HEK293 (cell line): ENCODE measurements around the gene LINC00237.

Experiments used
- CTCF ChIA-PET: fragments of 350-600 bp; formaldehyde crosslinking; extraction: SDS; loops from one replicate; lab custom pipeline; 2021; ENCODE audit warnings: antibody characterized with exemption; lab: Yijun Ruan, JAX
- POLR2A ChIA-PET: fragments of 300-600 bp; formaldehyde crosslinking; extraction: SDS; loops from one replicate; lab custom pipeline; 2020; ENCODE audit warnings: antibody characterized with exemption, inconsistent platforms; lab: Yijun Ruan, JAX
- H3K27ac ChIP-seq: fragments of 200-500 bp; sonication (Bioruptor generic); 2 replicates; pipeline ENCODE4 v1.5.1; 2014; ENCODE audit warnings: low read depth, low read length, control low read depth, inconsistent platforms; ENCODE audit errors: extremely low read depth
- H3K36me3 ChIP-seq, 2 experiments: fragments of 200-500 bp in 1 of 2; sonication (Bioruptor generic) in 1 of 2; 1 replicate in 1 of 2; 2 replicates in 1 of 2; pipeline ENCODE4 v1.5.1; 2014 to 2017; ENCODE audit warnings: inconsistent platforms in 2 of 2, low read length in 2 of 2; ENCODE audit not compliant: control insufficient read depth in 2 of 2, insufficient read depth in 1 of 2
- H3K4me1 ChIP-seq: fragments of 200-500 bp; sonication (Bioruptor generic); 2 replicates; pipeline ENCODE4 v1.5.1; 2014; ENCODE audit warnings: mild to moderate bottlenecking, low read length, inconsistent platforms; ENCODE audit not compliant: control insufficient read depth, insufficient read depth
- H3K4me3 ChIP-seq: 2 replicates; pipeline ENCODE4 v1.5.1; 2011; ENCODE audit warnings: low read depth, mild to moderate bottlenecking, control low read depth, low read length, moderate library complexity
- H3K9me3 ChIP-seq: fragments of 200-500 bp; sonication (Bioruptor generic); 2 replicates; pipeline ENCODE4 v1.5.1; 2014; ENCODE audit warnings: low read depth, low read length, inconsistent platforms; ENCODE audit not compliant: control insufficient read depth, insufficient read depth
- AEBP2 ChIP-seq: fragments of 450-650 bp; formaldehyde crosslinking; IDR thresholded peaks from 2 replicates; pipeline ENCODE4 v1.5.1; 2016; ENCODE audit warnings: missing biosample characterization, missing genetic modification characterization, borderline replicate concordance
- PRDM2 ChIP-seq: fragments of 450-650 bp; formaldehyde crosslinking; IDR thresholded peaks from 2 replicates; pipeline ENCODE4 v1.5.1; 2016; ENCODE audit warnings: missing biosample characterization, missing genetic modification characterization, borderline replicate concordance
- PRDM4 ChIP-seq: fragments of 450-650 bp; formaldehyde crosslinking; IDR thresholded peaks from 2 replicates; pipeline ENCODE4 v1.5.1; 2017; ENCODE audit warnings: missing biosample characterization, missing genetic modification characterization
- TRIM28 ChIP-seq: IDR thresholded peaks from 2 replicates; pipeline ENCODE4 v1.6.1; 2011; ENCODE audit warnings: low read length, control low read depth, borderline replicate concordance
- ZBTB21 ChIP-seq: fragments of 450-650 bp; formaldehyde crosslinking; IDR thresholded peaks from 2 replicates; pipeline ENCODE4 v1.5.1; 2017; ENCODE audit warnings: missing biosample characterization, missing genetic modification characterization
- ZNF132 ChIP-seq: fragments of 450-650 bp; formaldehyde crosslinking; IDR thresholded peaks from 2 replicates; pipeline ENCODE4 v1.5.1; 2017; ENCODE audit warnings: missing biosample characterization, missing genetic modification characterization, borderline replicate concordance
- ZNF18 ChIP-seq: fragments of 450-650 bp; formaldehyde crosslinking; IDR thresholded peaks from 2 replicates; pipeline ENCODE4 v1.5.1; 2016; ENCODE audit warnings: missing biosample characterization, missing genetic modification characterization
- ZNF19 ChIP-seq: fragments of 450-650 bp; formaldehyde crosslinking; IDR thresholded peaks from 2 replicates; pipeline ENCODE4; 2016; ENCODE audit warnings: missing biosample characterization, missing genetic modification characterization, low read depth
- ZNF211 ChIP-seq: fragments of 450-650 bp; formaldehyde crosslinking; IDR thresholded peaks from 2 replicates; pipeline ENCODE4 v1.5.1; 2016; ENCODE audit warnings: low read depth, missing biosample characterization, missing genetic modification characterization
- ZNF239 ChIP-seq: fragments of 450-650 bp; formaldehyde crosslinking; IDR thresholded peaks from 2 replicates; pipeline ENCODE4 v1.5.1; 2016; ENCODE audit warnings: missing biosample characterization, missing genetic modification characterization
- ZNF302 ChIP-seq: fragments of 450-650 bp; formaldehyde crosslinking; IDR thresholded peaks from 2 replicates; pipeline ENCODE4 v1.5.1; 2016; ENCODE audit warnings: missing biosample characterization, missing genetic modification characterization, low read depth
- ZNF654 ChIP-seq: fragments of 450-650 bp; formaldehyde crosslinking; IDR thresholded peaks from 2 replicates; pipeline ENCODE4 v1.5.1; 2016; ENCODE audit warnings: low read depth, missing biosample characterization, missing genetic modification characterization
- ZNF701 ChIP-seq: fragments of 450-650 bp; formaldehyde crosslinking; IDR thresholded peaks from 2 replicates; pipeline ENCODE4 v1.5.1; 2016; ENCODE audit warnings: missing biosample characterization, missing genetic modification characterization
- ZNF785 ChIP-seq: fragments of 450-650 bp; formaldehyde crosslinking; IDR thresholded peaks from 2 replicates; pipeline ENCODE4 v1.5.1; 2016; ENCODE audit warnings: missing biosample characterization, missing genetic modification characterization
- ZNF791 ChIP-seq: fragments of 450-650 bp; formaldehyde crosslinking; IDR thresholded peaks from 2 replicates; pipeline ENCODE4 v1.5.1; 2016; ENCODE audit warnings: missing biosample characterization, missing genetic modification characterization

LINC00237 gene

GRCh38 chr20:21110811-21111210 is 4.7 kb upstream of the LINC00237 start:
- no peaks in the 10 kb centered on the region for H3K36me3 ChIP-seq
- CTCF ChIA-PET, result no interaction called here
- no peak for TF ChIP-seq ZBTB21 (tag by site-specific recombination)
- TF ChIP-seq ZNF785 (tag by site-specific recombination), result no peak
- TF ChIP-seq PRDM2 (tag by site-specific recombination), result no peak
- no peak for TF ChIP-seq ZNF791 (tag by site-specific recombination)
- no peak for TF ChIP-seq ZNF18
- TF ChIP-seq AEBP2 (tag by site-specific recombination), result no peak
- TF ChIP-seq ZNF239, result no peak
- TF ChIP-seq TRIM28, result no peak
- TF ChIP-seq PRDM4 (tag by site-specific recombination), result no peak
- TF ChIP-seq ZNF19 (tag by site-specific recombination), result no peak
- TF ChIP-seq ZNF132 (tag by site-specific recombination), result no peak
- no peak for TF ChIP-seq ZNF654 (tag by site-specific recombination)
- no peak for TF ChIP-seq ZNF701 (tag by site-specific recombination)
- TF ChIP-seq, all 188 proteins: peak for 0
- H3K4me3 ChIP-seq, result no peak overlapping the region
- no peaks in the 10 kb centered on the region for H3K4me1 ChIP-seq
- no peak overlapping the region for H3K27ac ChIP-seq
- POLR2A ChIA-PET, result no interaction called here
- H3K9me3 ChIP-seq, result no peaks in the 10 kb centered on the region

- H3K4me1 ChIP-seq, result no peaks in the 10 kb centered on the region
- ChIA-PET POLR2A (no interaction called here), CTCF (no interaction called here)
- TF ChIP-seq ZNF302 (no peak), ZNF211 (tag by site-specific recombination) (no peak)
- no peak overlapping the region for H3K4me3 ChIP-seq
- no peak overlapping the region for H3K27ac ChIP-seq
- H3K36me3 ChIP-seq, result no peaks in the 10 kb centered on the region
- H3K9me3 ChIP-seq, result no peaks in the 10 kb centered on the region
Measured at GRCh38 chr20:21109144-21109543, 3.0 kb upstream of the LINC00237 start.
